Heart left ventricle (tissue), 13 donors: ENCODE data around the gene ROM1.

Experiments
- CTCF ChIP-seq, 12 donors: fragments of 200-600 bp; sonication (generic) in 4 of 12; IDR thresholded peaks; one replicate each; pipeline versions ENCODE4 v1.5.0 to v1.8.0; 2018 to 2022; ENCODE audit warnings: antibody characterized with exemption in 12 of 12, mild to moderate bottlenecking in 5 of 12
- POLR2A ChIP-seq, 2 donors: fragments of 450-650 bp; IDR thresholded peaks; one replicate each; pipeline ENCODE4 v1.6.1; 2017; ENCODE audit warnings: antibody characterized with exemption in 2 of 2, mild to moderate bottlenecking in 2 of 2, moderate library complexity in 2 of 2
- donor health status: ischemic (EF 13 %, LVEDD 7.1; RV severe dilation, severe dysfunction).
- donor health status: DM: no; HTN: yes; CAD: no.
- donor health status: DM: no; HTN: no; CAD: no.
- donor health status: ischemic (EF 25% LVEDD 6.9; RV normal size, moderate dysfunction).
- donor health status: ischemic (EF 25% LVEDD 5.7; RV mildly dilated, moderate dysfunction).
- donor health status: ischemic (EF 35%, LVEDD 5.7; RV mildly dilated, moderate dysfunction).
- donor health status: nonischemic (EF 11% LVEDD 7.7; RV severe dilation, severe dysfunction).
- donor health status: DM: yes; HTN: yes; CAD: no.
- donor health status: PGD.
- donor health status: ischemic (EF 29% LVEDD 5.4; RV normal size, mild dysfunction).
- donor health status: nonischemic (EF 23%, LVEDD 6.1; RV moderate dilation, normal function).

- TF ChIP-seq CTCF (IDR thresholded peaks at IDR 0.05) (no peak), POLR2A (IDR thresholded peaks at IDR 0.05) (no peak)
These were observed 41.2 kb downstream of the ROM1 start for GRCh38 chr11:62654297-62654696.
